ENCODE measurements around the gene ARHGEF7.

The ARHGEF7 gene

DNA sequence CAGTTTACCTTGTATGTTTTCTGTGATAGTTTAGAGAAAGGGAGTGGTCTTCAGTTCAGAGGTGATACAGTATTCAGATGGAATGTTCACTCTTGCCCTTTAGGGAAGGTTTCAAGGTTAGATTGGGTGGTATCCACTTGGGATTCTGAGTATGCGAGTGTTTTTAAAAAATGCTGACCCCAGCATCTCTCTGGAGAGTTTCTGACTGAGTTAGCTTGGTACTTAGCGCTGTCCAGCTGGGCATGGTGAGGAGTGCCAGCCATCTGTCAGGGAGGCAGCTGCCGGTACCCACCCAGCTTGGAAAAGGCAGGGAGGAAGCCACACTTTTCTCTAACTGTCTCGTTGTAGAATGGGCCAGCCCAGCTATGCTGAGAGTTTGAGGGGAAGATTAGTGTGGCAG is 63.3 kb downstream of the ARHGEF7 start:
- no peak for DNase-seq (ENCODE audit: low read depth)
- TF ChIP-seq, protein P1, sequence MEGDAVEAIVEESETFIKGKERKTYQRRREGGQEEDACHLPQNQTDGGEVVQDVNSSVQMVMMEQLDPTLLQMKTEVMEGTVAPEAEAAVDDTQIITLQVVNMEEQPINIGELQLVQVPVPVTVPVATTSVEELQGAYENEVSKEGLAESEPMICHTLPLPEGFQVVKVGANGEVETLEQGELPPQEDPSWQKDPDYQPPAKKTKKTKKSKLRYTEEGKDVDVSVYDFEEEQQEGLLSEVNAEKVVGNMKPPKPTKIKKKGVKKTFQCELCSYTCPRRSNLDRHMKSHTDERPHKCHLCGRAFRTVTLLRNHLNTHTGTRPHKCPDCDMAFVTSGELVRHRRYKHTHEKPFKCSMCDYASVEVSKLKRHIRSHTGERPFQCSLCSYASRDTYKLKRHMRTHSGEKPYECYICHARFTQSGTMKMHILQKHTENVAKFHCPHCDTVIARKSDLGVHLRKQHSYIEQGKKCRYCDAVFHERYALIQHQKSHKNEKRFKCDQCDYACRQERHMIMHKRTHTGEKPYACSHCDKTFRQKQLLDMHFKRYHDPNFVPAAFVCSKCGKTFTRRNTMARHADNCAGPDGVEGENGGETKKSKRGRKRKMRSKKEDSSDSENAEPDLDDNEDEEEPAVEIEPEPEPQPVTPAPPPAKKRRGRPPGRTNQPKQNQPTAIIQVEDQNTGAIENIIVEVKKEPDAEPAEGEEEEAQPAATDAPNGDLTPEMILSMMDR (IDR thresholded peaks at IDR 0.05; ENCODE audit: control insufficient read depth, insufficient read depth, low read depth, low read length, missing control alignments), result no peak
- no peak overlapping the region for H3K4me3 ChIP-seq (ENCODE audit: control insufficient read depth, low read depth, low read length)

DNA sequence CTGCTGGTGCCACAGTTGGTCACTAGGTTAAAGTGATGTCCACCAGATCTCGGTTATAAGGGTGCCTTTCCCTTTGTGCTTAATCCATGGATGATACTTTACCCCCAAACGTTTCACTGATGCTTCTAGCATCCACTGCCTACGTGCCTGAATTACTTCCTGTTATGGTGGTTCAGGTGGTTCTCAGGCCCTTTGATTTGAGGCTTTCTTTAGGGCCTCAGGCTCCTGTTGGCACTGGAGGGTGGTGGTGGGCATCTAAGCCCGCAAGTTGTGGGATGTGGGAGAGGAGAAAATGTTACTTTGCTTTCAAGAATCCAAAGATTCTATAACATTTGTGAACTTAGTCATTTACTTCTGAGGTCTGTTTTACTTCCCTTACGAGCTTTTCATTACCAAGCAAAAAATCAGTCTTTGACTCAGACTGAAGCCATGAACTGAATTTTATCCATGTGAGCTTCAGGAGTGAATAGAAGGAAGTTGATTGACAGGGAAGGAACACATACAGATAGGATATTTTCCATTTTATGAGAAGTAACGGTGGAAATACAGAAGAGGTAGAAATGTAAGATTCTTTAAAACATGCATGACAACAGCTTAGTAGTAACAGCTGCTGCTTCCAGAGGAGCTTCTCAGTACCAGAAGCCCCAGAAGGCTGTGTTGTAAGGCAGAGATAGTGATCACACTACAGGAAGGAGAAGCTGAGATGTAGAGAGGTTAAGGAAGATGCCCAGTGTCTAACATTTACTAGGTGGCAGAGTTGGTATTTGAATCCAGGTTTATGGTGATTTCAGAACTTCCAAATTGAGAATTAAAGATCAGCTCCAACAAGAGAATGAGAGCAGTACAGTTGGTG is 65.0 kb downstream of the ARHGEF7 start:
- H3K4me3 ChIP-seq (ENCODE audit: control insufficient read depth, low read depth, low read length), result no peak overlapping the region
- TF ChIP-seq, protein P1 (IDR thresholded peaks at IDR 0.05; ENCODE audit: control insufficient read depth, insufficient read depth, low read depth, low read length, missing control alignments), result no peak
- DNase-seq (ENCODE audit: low read depth), result no peak

DNA sequence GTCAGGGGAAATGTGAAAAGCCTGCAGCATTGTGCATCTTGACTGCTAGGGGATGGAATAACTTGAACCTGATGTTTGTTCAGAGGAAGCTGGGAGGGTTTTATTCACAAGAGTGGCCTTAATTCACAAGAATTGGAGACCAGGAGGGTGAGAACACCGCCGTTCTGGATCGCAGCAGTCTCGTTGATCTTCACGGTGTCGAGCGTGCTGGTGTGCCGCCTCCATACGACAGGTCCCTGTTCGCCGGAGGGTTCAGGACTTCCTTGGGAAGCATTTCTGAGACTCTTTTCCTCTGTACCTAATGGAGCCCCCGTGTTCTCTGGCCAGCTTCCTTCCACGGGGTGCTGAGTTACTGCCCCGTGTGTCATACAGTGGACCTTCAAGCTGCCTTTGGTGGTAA is 66.9 kb downstream of the ARHGEF7 start:
- no peak for DNase-seq (ENCODE audit: low read depth)
- H3K4me3 ChIP-seq (ENCODE audit: control insufficient read depth, low read depth, low read length), result no peak overlapping the region
- TF ChIP-seq, protein P1 (IDR thresholded peaks at IDR 0.05; ENCODE audit: control insufficient read depth, insufficient read depth, low read depth, low read length, missing control alignments), result no peak

DNA sequence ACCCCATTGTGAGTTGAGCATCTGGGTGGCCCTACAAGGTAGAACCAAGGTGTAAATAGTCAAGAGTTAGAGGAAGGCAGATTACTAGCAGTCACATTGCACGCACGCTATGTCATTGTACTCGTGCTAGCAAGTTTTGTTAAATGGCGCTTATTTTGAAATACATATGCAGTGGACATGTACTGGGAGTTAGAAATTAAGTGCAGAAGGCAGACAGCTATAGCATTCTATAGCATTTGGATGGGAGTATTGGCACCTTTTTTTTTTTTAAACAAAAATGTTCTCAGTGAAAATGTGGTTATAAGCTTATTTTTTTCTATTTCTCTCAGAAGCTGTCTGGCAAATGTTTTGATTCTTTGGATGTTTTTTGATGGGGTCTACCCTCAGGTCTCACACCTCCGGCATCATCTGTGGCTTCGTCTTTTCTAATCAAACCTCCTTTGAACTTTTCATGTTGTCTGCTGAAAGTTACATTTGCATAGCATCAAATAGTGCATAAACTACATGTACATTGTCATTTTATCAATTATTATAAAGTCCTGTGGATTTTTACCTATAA is 68.1 kb downstream of the ARHGEF7 start:
- no peak for DNase-seq (ENCODE audit: low read depth)
- no peak overlapping the region for H3K4me3 ChIP-seq (ENCODE audit: control insufficient read depth, low read depth, low read length)

DNA sequence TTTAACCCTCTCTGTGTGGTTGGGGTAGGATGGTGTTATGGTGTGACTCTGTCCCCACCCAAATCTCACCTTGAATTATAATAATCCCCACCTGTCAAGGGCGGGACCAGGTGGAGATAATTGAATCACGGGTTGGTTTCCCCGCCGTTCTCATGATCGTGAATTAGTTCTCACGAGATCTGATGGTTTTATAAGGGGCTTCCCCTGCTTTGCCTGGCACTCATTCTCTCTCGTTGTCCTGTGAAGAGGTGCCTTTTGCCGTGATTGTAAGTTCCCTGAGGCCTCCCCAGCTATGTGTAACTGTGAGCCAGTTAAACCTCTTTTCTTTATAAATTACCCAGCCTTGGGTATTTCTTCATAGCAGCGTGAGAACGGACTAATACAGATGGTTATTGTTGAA is 68.8 kb downstream of the ARHGEF7 start:
- TF ChIP-seq, protein P1 (IDR thresholded peaks at IDR 0.05; ENCODE audit: control insufficient read depth, insufficient read depth, low read depth, low read length, missing control alignments), result no peak
- DNase-seq (ENCODE audit: low read depth), result no peak
- H3K4me3 ChIP-seq (ENCODE audit: control insufficient read depth, low read depth, low read length), result no peak overlapping the region

More for the DNA sequence above, 68.1 kb downstream of the ARHGEF7 start:
- TF ChIP-seq, protein P1 (IDR thresholded peaks at IDR 0.05; ENCODE audit: control insufficient read depth, insufficient read depth, low read depth, low read length, missing control alignments), result no peak

DNA sequence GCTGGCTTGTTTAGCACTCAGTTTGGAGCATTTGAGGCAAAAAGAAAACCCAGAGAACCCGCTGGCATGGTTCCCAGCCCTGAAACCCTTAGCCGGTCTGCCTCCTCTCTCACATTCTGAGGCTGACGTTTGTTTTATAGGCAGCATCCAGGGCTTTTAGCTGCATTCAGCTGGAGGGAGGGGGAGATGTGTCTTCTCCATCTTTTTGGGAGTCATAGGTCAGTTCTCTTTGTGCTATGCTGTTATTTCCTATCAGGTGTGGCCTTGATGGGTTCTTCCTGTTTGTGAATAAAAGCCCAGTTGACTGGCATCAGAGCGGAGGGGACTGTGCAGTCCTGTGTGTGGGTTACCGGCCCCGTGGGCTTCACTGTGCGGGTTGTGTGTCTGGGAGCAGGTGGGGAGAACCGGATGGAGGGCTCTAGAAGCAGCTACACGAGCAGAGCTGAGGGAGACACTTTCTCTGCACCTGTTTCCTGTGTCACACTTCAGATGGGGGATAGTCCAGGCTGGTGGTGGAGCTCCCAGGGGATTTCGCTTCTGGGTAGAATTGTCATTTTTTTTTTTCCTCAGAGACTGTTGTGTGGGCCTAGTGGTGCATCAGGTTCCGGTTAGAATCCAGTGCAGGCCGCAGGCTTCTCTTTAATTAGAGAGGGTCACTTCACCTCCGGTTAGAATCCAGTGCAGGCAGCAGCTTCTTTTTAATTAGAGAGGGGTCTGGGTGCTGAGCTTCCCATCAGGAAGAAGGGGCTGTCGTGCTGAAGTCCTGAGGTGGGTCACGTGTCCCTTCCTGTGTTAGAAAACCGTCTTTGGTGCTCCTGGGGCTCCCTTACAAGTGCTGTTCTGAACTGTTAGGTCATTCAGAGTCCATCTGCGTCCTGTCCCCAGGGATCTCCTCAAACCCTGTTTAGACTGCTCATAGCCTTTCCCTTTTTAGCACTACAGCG is 69.6 kb downstream of the ARHGEF7 start:
- DNase-seq (ENCODE audit: low read depth), result no peak
- TF ChIP-seq, protein P1 (IDR thresholded peaks at IDR 0.05; ENCODE audit: control insufficient read depth, insufficient read depth, low read depth, low read length, missing control alignments), result no peak
- H3K4me3 ChIP-seq (ENCODE audit: control insufficient read depth, low read depth, low read length), result no peak overlapping the region
